Panc1 (cell line): ENCODE data around the gene RANBP1.

Experiments used
- CTCF ChIP-seq: fragments of 450-650 bp; IDR thresholded peaks from 2 replicates; pipeline ENCODE4 v1.5.1; 2017; ENCODE audit warnings: mild to moderate bottlenecking
- POLR2AphosphoS5 ChIP-seq: IDR thresholded peaks from 2 replicates; pipeline ENCODE4 v1.6.1; 2012; ENCODE audit warnings: mild to moderate bottlenecking, low read depth, low read length, moderate library complexity
- SIN3A ChIP-seq: IDR thresholded peaks from 2 replicates; pipeline ENCODE4 v1.6.1; 2012; ENCODE audit warnings: low read depth, mild to moderate bottlenecking, low read length, moderate library complexity, borderline replicate concordance; ENCODE audit not compliant: insufficient read depth

GRCh38 chr22:20140521-20140964 lies 24.6 kb downstream of the RANBP1 start:
- TF ChIP-seq CTCF (no peak), SIN3A (no peak), POLR2AphosphoS5 (no peak)
